Right lung (tissue), 5 donors: ENCODE results near the gene RAD51B. TPM values are rescaled to one million over a fixed set of nuclear protein-coding genes. Genes with fewer than 3 reads are reported as not detected.

Experiments
- DNase-seq, 2 donors: peaks; one replicate each; pipeline ENCODE4 v3.0.0-alpha.2; 2013
- polyA plus RNA-seq, 5 donors: library from polyadenylated mRNA; unstranded; fragments of 120-200 nt; gene quantifications; one replicate each; pipeline versions ENCODE4 v1.2.1 to v1.2.3, GENCODE V29; 2013; ENCODE audit warnings: inconsistent platforms in 1 of 5, low replicate concordance in 1 of 5; ENCODE audit not compliant: insufficient read length in 5 of 5, insufficient read depth in 1 of 5

Gene RAD51B
- polyA plus RNA-seq, 5 donors, result 8.1 to 15.5 (median 11.8) TPM

DNA sequence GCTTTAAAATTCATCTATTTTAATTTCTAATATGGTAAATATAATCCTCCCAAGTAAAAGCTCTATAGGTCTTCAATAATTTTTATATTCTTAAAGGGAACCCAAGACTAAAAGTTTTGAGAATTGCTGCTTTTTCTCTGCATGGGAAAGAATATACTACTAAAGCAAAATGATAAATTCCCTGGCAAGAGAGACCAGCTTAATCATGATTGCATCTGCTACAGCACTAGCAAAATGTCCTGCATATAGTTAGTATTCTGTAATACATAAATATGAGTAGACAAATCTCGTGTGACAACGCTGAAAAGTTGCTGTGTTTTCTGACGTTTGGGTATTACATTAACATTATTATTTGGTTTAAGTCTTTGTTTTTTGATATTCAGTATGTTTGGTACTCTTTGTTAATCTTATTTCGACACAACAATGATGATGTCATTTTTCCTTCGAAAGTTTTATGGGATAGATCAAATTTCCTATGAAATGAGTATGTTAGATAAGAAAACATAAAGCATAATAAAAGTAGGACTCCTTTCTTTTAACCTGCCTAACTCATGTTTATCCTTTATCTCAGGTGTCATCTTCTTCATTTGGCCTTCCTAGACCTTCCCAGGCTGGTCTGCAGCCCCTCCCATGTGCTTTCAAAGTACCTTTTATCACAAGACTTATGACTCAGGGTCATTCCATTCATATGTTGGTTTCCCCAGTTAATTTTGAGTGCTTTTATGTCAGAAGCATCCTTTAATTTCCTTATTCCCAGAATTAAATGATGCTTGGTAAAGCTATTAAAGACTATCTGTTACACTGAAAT is 321.9 kb downstream of the RAD51B start:
- no peak for DNase-seq

DNA sequence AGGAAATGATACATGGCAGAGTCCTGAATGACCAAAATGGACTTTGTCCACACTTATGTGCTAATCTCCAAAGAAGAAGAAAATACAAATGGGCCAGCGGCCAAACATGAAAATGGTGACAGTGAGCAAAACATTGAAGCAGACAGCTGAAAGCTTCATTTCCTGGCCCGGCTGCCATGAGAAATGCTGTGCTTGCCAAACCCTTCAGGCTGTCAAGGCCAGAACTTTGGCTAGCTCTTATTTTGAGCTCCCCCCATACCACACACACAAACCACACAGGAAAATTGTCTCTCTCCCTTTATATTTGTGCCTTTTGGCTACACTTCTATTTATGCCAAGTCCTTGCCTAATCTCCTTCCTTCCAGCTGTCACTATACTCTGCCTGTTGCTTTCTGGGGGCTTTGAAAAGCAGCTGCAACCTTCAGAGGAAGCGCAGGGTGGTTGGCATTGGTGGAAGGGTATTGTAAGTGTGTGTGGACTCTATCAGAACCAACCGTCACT is 323.8 kb downstream of the RAD51B start:
- DNase-seq, result peak; percentile 82 to 84

- no peak for DNase-seq
Measured at GRCh38 chr14:68144051-68144681, 324.6 kb downstream of the RAD51B start.

- DNase-seq, result no peak
Measured at GRCh38 chr14:68145036-68145435, 325.5 kb downstream of the RAD51B start.

- no peak for DNase-seq
Measured at GRCh38 chr14:68145539-68145938, 326.0 kb downstream of the RAD51B start.

DNA sequence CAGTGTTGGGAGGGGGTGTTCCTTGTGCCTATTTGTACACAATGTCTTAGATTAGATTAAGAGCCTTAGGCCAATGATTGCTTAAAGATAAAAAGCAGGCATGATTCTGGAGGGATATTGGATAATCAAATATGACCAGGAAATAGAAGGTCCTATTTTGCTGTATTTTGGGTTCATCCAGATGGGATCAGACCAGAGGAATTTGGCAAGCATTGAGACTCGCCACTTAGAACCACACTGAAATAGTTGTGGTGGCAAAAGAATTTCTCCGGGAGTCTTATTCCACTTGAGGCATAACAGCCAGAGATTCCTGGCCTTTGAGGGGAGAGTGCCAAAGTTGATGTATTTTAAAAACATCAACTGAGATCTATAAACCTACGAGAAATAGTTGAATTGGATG is 327.2 kb downstream of the RAD51B start:
- DNase-seq, result no peak

- DNase-seq, result no peak
Measured at GRCh38 chr14:68147303-68147702, 327.7 kb downstream of the RAD51B start.

DNA sequence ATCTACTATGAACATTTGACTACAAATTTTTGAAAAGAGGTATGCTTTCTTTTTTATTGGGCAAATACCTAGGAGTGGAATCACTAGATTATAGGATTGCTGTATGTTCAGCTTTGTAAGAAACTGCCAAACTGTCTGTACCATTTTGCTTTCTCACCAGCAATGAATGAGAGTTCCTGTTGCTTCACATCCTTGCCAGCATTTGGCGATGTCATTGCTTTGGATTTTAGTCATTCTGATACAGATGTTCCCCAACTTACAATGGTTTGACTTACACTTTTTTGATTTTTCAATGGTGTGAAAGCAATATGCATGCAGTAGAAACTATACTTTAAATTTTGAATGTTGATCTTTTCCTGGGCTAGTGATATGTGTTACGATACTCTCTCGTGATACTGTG is 328.7 kb downstream of the RAD51B start:
- no peak for DNase-seq

DNA sequence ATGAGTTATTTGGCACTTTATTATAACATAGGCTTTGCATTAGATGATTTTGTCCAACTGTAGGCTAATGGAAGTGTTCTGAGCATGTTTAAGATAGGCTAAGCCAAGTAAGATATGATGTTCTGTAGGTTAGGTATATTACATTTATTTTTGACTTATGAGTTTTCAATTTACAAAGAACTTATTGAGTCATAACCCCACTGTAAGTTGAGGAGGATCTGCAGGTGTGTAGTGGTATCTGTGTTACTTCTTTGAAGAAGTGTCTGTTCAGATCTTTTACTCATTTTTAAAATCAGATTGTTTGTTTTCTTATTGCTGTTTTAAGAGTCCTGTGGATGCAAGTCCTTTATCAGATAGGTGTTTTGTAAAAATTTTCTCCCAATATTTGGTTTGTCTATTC is 329.2 kb downstream of the RAD51B start:
- no peak for DNase-seq

DNA sequence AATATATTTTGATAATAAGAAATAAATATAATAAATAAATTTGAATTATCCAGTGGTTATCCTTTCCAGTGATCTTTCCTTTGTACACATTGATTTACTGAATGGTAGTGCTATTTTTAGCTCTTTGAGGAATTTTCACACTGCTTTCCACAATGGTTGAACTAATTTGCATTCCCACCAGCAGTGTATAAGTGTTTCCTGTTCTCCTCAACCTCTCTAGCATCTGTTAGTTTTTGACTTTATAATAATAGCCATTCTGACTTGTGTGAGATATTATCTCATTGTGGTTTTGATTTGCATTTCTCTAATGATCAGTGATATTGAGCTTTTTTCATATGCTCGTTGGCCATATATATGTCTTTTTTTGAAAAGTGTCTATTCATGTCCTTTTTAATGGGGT is 333.7 kb downstream of the RAD51B start:
- DNase-seq, result no peak

- no peak for DNase-seq
Measured at GRCh38 chr14:68154275-68154674, 334.7 kb downstream of the RAD51B start.

DNA sequence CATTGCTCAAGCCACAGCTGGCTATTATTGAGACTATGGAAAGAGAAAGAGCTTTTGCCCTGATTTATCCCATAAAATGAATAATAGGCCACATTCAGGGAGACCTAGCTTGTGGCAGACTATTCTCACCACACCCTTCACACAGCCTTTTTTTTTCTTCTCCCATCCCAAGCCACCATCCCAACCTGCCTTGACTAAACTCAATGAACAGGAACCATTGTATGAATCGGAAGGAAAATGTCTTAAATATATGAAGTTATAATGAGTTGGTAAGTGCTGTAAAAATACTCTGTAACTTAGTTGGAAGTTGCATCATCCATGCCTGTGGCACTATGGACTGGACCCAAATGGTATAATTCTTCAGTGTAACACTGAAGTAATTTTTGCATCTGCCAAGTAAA is 338.4 kb downstream of the RAD51B start:
- no peak for DNase-seq

DNA sequence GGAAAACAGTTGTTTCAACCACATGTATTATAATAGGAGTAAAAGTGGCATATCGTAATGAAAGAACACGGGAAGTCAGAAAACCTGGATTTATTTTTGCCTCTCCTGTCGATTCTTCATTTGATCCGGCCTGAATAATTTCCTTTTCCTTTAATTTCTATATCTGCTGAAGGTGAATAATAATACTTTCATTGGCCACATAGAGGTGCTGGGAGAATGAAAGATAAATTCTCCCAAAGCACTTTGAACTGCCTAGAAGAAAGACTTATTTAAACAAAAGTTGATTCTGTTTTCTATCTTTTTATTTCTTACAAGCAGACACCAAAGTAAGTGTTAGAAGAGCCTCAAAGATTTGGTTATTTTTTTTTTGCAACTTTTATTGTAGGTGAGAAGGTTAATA is 339.1 kb downstream of the RAD51B start:
- DNase-seq, result no peak

GRCh38 chr14:68159701-68160633 is 340.4 kb downstream of the RAD51B start:
- no peak for DNase-seq

DNA sequence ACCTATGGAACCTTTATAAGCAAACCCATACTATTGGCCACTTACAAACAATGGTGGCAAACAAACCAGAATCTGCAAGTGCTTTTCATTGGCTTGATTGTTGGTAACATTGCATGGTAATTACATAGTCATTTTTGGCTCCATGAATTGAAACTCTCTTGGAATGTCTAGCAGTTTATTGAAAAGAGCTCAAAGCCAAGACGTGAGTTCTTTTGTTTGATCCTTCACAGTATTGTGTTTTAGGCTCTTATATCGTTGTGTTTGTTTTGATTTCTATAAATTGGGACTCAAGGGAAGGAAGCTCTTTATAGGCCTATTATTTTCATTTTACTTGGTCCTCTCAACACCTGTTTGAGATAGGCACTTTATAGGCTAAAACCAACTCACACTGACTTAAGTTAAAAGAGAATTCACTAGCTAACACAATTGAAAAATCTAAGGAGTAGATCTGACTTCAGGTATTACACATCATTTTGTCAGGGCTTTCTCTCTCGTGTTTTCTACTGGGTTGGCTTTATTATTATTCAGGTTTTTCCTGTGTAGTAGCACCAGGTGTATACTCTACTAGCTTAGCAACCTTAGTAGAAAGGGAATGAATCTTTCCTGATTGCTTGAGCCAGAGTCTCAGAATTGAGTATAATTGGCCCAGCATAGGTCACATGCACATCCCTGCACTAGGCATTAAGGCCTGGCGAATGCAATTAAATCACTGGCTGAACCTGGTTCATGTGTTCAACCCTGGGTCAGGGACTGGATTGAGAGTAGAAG is 341.4 kb downstream of the RAD51B start:
- no peak for DNase-seq

DNA sequence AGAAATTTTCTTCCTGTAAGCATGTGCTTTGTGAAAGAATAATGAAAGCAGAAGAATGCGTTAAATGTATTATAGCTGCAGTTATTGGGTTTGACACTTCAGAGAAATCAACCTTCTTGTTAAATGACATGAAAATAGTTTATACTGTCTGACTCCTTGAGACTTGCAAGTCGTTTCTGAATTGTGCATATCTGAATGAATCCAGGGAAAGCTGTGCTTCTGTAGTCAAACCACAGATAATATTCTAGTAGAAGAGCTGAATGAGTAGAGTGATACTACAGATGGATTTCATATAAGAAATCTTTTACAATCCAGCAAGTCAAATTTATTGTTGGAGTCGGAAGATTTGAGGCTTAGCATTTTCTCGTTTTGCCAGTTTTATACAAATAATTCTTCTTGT is 343.3 kb downstream of the RAD51B start:
- no peak for DNase-seq

- no peak for DNase-seq
Measured at GRCh38 chr14:68164711-68165113, 345.1 kb downstream of the RAD51B start.

DNA sequence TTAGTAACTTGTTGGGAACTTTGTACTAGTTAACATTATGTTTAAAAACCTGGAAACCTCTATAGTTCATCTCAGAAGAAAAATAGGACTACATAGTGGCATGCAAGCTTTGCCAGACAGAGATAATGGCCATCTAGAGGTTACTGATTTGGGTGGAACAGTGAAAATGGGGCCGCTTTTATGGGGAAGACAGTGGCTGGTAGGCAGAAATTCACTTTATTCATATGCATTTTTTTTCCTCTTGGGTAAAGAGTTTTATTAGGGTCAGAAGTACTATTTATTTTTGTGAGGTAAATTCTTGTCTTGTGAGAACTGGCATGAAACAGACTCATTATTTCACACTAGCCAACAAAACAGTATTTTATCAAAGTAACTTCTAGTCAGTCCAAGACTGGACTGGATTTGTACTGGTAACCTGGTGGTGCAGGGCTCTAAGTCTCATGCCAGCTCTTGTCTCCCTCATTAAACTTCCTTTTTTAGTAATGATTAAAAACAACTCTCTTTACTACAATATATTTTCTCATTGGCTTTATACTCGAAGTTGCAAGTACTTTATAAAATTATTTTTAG is 345.8 kb downstream of the RAD51B start:
- no peak for DNase-seq

GRCh38 chr14:68166731-68167382 is 347.3 kb downstream of the RAD51B start:
- no peak for DNase-seq

DNA sequence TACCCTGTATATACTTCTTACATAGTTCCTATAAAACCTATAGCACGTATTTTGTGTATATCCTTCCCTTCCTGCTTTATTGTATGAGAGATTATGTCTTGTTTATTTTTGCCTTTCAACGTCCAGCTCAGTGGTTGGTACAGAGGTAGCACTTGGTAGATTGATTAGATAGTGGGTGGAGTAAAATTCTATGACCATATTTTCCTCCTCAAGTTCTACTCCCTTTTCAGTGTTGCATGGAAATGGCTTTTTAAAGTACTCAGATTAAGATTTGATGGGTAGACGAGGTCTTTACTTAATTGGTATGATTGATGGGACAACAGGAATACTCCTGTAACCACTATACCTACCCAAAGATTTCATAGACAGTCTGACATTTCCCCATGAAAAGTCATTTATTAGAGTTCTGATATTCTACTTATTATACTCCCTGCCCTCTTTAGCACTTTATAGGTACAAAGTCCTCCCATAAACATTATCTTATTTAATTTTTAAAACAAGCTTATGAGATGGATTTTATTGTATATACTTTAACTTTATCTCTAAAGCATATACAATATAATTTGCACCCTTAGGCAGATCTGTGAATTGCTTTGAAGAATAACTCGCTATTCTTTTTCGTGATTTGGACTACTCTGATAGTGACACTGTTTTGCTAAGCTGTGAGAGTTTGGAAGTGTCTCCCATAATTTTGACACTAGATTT is 348.0 kb downstream of the RAD51B start:
- DNase-seq, result no peak
